ENCODE measurements around the gene KRTAP4-3.
"Not testable (repeated sequence)": the region's sequence is repeated elsewhere in the genome, so short reads cannot be mapped to it uniquely, and the experiment has no call there.

KRTAP4-3 gene

DNA sequence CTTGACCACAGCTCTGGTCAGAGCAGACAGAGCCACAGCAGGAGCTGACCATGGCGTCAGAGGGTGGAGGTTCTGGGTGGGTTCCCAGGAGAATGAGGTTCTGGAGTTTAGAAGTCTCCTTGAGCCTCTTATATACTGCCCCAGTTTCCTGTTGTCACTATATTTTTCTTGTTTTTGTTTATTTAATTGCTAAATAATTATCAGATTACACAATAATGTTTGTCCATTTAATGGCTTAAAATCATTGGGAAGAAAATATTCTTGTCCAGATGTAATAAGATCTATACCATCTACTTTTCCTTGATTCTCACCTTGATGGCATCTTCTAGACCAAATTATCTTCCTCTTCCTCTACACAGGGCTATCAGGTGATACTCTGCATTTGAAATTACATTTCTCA, at the start of gene KRTAP4-3:
Gene KRTAP4-3, minus strand, starts transcription at position 101 of the 400 bp plus-strand sequence. Its CDS starts 49 bp downstream, at position 52.
- DNase-seq (ENCODE audit: low spot score), result no peak

DNA sequence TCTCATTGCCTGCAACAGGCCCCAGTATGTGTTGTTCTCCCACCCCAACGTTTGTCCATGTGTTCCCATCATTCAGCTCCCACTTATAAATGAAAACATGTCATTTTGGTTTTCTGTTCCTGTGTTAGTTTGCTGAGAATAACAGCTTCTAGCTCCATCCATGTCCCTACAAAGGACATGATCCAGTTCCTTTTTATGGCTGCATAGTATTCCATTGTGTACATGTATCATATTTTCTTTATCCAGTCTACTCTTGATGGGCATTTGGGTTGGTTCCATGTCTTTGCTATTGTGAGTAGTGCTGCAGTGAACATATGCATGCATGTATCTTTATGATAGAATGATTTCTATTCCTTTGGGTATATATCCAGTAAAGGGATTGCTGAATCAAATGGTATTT, 47.7 kb upstream of the KRTAP4-3 start:
- no peak for DNase-seq (ENCODE audit: low spot score)

DNA sequence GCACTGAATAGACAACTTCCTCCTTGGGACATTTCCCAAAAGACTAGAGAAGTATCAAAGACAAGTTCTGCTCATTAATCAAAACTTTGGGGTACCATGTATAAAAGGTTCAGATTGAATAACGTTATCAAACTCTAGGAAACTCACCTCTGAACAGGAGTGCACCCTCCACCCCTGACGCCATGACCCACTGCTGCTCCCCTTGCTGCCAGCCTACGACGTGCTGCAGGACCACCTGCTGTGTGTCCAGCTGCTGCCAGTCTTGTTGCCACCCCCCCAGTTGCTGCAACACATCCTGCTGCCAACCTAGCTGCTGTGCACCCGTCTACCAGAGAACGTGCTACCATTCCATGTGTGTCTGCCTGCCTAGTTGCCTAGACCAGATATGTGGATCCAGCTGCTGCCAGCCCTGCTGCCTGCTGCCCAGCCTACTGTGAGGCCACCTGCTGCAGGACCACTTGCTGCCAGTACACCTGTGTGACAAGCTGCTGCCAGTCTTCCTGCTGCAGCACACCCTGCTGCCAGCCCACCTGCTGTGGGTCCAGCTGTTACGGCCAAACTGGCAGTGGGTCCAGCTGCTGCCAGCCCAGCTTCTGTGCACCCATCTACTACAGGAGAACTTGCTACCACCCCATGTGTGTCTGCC, 44.6 kb upstream of the KRTAP4-3 start:
- DNase-seq (ENCODE audit: low spot score), result no peak

DNA sequence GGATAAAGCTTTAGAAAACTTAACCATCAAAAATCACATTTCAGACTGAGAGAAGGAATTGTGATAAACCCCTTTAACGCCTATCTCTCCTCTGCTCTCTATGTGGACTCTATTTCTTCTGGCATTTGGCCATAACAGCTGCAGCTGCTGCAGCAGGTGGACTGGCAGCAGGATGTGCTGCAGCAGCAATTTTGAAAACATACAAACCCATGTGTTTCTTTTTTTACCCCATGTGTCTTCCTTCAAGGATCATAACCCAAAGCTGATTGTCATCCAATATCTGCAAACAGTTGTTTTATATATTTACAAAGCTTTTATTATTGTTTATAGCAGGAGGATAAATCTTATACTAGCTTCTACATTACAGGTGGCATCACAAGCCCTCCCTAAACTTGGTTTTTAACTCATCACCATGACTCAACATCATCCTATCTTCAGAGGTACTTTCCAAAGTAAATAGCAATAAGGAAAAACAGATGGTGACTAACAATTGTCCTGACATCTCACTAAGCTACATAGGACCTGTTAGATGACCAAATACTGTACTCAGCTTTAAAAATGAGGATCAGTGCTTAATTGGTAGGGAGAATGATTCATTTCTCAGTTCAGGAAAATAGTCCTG, 43.9 kb upstream of the KRTAP4-3 start:
- DNase-seq (ENCODE audit: low spot score), result no peak

DNA sequence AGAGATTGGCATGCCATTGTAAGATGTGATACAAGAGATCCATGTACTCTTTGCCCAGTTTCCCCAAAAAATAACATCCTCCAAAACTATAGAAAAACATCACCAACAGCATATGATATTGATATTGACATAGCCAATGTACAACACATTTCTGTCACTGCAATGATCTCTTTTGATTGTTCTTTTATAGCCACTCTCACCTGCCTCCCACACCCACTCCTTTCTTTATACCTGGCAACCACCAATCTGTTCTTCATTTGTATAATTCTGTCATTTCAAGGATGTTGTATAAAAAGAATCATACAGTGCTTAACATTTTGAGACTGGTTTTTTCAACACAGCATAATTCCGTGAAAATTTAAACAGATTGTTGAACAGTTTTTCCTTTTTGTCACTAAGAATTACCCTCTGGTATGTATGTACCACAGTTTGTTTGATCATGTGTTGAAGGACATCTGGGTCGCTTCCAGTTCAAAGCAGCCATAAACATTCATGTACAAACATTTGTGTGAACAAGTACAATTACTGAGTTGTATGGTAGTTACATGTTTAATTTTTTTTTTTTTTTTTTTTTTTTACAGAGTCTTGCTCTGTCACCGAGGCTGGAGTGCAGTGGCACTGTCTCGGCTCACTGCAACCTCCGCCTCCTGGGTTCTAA, 31.5 kb upstream of the KRTAP4-3 start:
- no peak for DNase-seq (ENCODE audit: low spot score)

DNA sequence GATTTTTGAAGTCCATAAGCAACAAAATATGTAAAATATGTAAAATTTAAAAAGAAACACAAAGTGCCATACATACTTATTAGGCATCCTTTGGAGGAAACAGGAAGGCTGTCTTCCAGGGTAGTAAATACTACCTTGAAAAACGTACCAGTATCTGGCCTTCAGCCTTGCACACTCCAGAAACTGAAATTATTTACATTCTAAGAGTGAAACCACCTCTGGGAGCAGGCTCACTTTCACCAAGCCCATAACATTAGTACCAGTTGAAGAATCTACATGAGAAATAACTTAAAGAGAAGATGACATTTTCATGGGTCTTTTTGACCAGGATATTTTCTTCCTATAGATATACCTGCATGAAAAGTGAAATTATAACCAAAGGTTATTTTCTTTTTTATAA, 28.0 kb upstream of the KRTAP4-3 start:
- no peak for DNase-seq (ENCODE audit: low spot score)

DNA sequence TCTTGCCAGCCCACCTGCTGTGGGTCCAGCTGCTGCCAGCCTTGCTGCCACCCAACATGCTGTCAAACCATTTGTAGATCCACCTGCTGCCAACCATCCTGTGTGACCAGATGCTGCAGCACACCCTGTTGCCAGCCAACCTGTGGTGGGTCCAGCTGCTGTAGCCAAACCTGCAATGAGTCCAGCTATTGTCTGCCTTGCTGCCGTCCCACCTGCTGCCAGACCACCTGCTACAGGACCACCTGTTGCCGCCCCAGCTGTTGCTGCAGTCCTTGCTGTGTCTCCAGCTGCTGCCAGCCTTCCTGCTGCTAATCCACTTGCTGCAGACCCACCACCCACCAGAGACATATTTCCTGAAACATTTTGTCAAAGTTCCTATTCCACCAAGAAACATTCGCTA, 22.3 kb upstream of the KRTAP4-3 start:
- DNase-seq (ENCODE audit: low spot score), result no peak

DNA sequence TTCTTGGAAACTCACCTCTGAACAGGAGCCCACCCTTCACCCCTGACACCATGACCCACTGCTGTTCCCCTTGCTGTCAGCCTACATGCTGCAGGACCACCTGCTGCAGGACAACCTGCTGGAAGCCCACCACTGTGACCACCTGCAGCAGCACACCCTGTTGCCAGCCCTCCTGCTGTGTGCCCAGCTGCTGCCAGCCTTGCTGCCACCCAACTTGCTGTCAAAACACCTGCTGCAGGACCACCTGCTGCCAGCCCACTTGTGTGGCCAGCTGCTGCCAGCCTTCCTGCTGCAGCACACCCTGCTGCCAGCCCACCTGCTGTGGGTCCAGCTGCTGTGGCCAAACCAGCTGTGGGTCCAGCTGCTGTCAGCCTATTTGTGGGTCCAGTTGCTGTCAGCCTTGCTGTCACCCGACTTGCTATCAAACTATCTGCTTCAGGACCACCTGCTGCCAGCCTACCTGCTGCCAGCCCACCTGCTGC, 21.9 kb upstream of the KRTAP4-3 start, which contains the start of gene KRTAP9-1:
Gene KRTAP9-1, plus strand, starts transcription at position 51 of the 482 bp plus-strand sequence. Its CDS starts 0 bp downstream, at position 51.
- DNase-seq (ENCODE audit: low spot score), result not testable (repeated sequence)

DNA sequence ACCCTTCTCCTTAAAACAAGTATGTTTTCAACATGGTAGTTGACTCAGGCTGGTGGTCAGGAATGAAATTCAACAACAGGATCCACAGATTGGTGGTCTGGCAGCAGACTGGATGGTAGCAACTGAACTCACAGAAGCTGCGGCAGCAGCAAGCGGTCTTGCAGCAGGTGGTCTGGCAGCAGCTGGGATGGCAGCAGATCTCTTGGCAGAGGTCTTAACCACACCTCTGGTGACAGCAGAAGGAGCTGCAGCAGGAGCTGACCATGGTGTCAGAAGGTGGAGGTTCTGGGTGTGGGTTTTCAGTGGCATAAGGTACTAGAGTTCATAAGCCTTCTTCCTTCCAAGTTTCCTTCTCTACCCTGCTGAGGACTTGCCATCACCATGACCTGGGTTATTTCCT, 18.9 kb upstream of the KRTAP4-3 start:
- no peak for DNase-seq (ENCODE audit: low spot score)

DNA sequence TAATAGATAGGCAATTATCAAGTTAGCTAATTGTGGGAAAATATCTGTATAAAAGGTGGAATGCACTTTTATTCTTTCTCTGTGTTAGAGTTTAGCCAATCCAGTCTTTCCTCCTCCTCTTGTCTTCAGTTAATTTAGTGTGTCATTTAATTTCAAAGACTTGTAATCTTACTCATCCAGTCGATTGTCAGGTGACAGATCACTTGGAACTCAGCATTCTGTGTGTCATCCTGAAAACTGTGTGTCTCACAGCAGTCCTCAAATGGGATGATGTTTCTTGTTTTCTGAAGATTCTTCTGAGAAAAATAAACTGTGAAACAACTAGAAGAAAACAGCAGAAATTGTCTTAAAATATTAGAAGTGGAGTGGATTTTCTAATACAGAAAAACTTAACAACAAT, 17.0 kb upstream of the KRTAP4-3 start:
- no peak for DNase-seq (ENCODE audit: low spot score)

DNA sequence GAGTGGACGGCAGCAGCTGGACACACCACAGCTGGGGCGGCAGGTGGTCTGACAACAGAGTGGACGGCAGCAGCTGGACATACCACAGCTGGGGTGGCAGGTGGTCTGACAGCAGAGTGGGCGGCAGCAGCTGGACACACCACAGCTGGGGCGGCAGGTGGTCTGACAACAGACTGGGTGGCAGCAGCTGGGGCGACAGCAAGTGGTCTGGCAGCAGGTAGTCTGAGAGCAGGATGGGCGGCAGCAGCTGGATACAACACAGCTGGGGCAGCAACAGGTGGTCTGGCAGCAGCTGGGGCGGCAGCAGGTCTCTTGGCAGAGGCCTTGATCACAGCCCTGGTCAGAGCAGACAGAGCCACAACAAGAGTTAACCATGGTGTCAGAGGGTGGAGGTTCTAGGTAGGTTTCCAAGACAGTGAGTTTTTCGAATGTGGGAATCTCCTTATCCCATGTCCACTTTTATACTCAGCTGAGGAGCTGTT, 16.5 kb upstream of the KRTAP4-3 start, which contains the start of gene KRTAP4-1:
Gene KRTAP4-1, minus strand, starts transcription at position 432 of the 482 bp plus-strand sequence. Its CDS starts 57 bp downstream, at position 375.
- no peak for DNase-seq (ENCODE audit: low spot score)

DNA sequence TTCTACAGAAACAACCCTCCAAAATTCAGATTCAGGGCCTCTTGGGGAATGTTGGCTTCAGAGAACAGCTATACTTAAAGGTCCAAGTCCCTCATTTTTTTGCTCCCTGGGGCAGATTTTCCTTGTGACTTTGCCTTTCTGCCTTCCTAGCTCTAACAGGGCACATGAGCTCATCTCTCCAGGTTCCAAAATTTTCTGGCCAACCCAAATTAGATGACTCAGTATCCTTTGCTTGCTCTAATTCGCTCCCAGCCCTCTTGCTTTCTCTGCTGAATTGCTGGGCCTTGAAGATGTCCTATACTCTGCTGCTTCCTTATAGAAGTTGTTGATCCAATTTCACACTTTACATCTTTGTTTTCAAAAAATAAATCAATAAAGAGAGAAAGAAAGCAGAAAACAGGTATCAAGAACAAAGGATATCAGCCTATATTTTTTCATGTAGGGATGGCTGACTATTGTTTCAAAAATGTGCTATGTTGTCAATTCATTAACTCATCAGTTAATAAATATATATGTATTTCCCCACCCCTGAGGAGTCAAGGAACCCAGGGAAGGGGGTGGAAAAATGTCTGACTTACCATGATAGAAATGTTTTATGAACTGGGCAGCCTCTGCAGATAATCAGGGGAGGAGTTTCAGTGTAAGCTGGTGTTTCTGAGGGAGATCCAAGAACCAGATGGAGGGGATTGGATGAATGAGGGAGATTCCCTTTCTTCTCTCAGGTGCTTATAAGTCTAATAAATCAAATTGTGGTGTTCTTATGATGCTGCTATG, 11.0 kb upstream of the KRTAP4-3 start:
- no peak for DNase-seq (ENCODE audit: low spot score)

DNA sequence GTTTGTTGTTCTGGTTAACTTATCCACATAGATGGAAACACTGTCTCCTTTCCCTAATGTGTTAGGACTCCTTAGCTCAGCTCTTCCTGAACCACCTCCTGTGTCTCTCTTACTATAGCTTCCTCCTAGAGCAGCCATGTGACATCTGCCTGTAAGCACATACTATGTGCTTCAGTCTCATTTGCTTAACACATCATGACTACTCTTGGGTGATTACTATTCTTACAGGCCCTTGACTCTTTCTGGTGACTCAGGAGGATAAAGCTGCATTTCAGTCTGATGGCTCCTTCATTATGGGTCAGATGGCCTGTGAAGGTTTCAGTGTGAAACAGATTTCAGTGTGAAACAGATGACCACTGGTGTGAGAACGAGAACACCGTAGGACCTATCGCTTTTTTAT, 10.3 kb upstream of the KRTAP4-3 start:
- DNase-seq (ENCODE audit: low spot score), result peak; percentile 25

DNA sequence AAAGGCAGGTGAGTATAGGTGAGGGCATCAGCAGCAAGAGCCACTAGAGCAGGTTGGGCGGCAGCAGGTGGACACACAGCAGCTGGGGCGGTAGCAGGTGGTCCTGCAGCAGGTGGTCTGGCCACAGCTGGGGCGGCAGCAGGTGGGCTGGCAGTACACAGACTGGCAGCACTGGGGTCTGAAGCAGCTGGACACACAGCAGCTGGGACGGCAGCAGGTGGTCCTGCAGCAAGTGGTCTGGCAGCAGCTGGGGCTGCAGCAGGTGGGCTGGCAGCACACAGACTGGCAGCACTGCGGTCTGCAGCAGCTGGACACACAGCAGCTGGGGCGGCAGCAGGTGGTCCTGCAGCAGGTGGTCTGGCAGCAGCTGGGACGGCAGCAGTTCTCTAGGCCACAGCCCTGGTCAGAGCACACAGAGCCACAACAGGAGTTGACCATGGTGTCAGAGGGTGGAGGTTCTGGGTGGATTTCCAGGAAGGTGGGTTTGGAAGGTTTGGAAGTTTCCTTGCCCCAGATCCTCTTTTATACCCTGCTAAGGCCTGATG, 9.8 kb upstream of the KRTAP4-3 start, which contains the start of gene KRTAP4-2:
Gene KRTAP4-2, minus strand, starts transcription at position 495 of the 545 bp plus-strand sequence. Its CDS starts 57 bp downstream, at position 438.
- no peak for DNase-seq (ENCODE audit: low spot score)

DNA sequence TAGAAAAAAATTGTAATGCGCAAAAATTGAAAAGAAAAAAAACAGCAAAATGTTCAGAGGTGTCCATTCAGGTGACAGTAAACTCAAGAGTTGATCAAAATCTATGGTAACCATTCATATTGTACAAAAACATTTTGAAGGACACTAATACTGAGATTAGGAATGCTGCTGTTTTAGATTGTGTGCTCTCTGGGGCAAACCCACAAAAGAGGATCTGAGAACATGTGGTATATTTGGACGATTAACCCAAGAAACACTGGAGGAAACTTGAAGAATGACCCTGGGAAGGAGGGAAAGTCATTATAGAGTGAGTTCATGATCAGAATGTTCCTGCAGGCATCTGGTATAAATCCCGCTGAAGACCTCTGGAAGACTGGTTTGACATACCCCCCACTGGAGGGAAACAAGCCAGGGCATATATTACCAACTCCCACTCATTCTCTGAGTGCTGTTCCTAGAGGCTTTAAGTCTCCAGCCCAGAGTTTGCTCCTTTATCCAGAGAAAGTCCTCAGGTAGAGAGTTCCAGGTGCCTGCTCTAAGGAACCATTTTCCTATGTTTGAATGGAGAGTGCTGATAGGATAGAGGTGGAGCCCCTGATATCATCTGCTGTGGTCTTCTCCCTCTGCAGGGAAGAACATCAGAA, 8.8 kb upstream of the KRTAP4-3 start:
- no peak for DNase-seq (ENCODE audit: low spot score)

DNA sequence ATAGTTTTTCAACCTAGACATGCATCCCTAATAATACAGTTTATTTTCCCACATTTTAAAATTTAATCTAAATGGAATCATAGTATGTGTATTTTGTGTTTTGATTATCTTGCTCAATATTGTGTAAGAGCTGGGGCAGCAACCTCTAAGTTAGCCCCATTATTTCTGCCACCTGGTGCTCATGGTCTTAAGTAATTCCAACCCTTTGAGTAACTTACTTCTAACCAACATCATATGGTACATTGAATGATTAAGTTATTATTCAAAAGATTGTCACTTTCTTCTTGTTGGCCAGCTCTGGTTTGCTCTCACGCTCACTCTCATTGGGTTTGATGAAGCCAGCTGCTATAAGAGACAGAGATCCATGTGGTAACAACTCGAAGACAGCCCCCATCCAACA, 3.9 kb upstream of the KRTAP4-3 start:
- DNase-seq (ENCODE audit: low spot score), result no peak

DNA sequence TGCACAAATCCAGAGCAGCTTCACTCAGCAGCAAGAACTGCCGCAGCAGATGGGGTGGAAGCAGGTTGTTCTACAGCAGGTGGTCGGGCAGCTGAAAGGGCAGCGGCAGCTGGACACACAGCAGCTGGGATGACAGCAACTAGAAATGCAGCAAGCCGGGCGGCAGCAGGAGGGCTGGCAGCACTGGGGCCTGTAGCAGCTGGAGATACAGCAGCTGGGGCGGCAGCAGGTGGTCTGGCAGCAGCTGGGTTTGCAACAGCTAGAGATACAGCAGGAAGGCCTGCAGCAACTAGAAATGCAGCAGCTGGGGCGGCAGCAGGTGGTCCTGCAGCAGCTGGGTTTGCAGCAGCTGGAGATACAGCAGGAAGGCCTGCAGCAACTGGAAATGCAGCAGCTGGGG, 460 bp downstream of the KRTAP4-3 start:
- DNase-seq (ENCODE audit: low spot score), result no peak

DNA sequence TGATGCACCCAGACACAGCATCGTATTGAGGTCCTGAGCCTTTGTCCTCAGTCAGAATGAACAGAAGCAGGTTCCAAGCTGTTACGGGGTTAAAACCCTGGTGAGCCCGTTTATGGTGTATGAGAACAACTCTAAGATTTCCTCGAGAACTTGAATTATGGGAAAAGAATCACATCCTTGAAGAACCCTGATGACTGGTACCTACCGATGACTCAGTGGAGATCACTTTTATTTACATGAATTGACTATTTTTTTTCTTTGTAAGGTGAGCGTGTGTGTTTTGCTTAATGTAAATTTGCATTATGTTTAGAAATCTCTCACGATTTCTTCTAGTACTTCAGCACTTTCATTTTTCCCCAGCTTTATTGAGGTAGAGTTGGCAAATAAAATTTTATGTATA, 4.2 kb downstream of the KRTAP4-3 start:
- DNase-seq (ENCODE audit: low spot score), result no peak

DNA sequence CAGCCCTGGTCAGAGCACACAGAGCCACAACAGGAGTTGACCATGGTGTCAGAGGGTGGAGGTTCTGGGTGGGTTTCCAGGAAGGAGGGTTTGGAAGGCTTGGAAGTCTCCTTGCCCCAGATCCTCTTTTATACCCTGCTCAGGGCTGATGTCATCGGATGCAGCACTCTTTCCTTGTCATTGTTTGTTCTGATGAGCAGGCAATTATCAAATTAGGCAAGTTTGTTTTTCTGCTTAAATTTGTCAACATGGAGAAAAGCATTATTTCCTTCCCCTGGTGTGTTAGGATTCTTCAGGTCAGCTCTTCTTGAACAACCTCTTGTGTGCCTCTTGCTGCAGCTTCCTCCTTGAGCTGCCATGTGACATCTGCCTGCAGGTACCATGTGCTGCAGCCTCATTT, 7.4 kb downstream of the KRTAP4-3 start, which contains the start of gene KRTAP4-4:
Gene KRTAP4-4, minus strand, starts transcription at position 101 of the 400 bp plus-strand sequence. Its CDS starts 57 bp downstream, at position 44.
- DNase-seq (ENCODE audit: low spot score), result no peak

DNA sequence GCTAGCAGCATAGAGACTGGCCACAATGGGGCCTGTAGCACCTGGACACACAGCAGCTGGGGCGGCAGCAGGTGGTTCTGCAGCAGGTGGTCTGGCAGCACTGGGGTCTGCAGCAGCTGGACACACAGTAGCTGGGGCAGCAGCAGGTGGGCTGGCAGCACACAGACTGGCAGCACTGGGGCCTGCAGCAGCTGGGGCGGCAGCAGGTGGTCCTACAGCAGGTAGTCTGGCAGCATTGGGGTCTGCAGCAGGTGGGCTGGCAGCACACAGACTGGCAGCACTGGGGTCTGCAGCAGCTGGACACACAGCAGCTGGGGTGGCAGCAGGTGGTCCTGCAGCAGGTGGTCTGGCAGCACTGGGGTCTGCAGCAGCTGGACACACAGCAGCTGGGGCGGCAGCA, 7.8 kb downstream of the KRTAP4-3 start:
- DNase-seq (ENCODE audit: low spot score), result not testable (repeated sequence)

DNA sequence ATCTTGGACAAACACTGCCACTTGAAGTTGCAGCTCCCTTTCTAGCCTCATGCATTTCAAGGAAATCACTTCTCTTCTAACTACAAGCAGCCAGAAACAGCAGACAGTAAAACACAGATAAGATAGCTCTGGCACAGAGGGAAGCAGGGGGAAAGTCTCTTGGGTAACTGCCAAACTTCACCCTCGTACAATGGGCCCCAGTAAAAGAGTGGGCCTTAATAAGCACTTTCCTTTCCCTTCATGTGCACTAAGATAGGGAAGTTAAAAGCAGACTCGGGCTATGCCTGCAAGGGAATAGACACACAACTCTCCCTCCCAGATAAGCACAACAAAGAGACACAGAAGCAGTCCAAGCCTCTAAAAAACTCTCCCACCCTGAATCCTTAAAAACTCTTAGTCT, 14.2 kb downstream of the KRTAP4-3 start:
- peak; percentile 51 for DNase-seq (ENCODE audit: low spot score)
